Muscle of back (tissue), 11 donors: ENCODE measurements around the gene CMPK1. TPM values are rescaled to one million over a fixed set of nuclear protein-coding genes. Genes with fewer than 3 reads are reported as not detected.
A peak's percentile ranks its signal among the peaks of the same experiment; 100 is the strongest.
"Not testable (repeated sequence)": the region's sequence is repeated elsewhere in the genome, so short reads cannot be mapped to it uniquely, and the experiment has no call there.

Source experiments
- DNase-seq, 3 donors: peaks; one replicate each; pipeline versions ENCODE4 v3.0.0 to v3.0.0-alpha.2; 2013
- polyA plus RNA-seq, 10 donors: library from polyadenylated mRNA; unstranded; fragments of 120-200 nt; gene quantifications; one replicate each; pipeline ENCODE4 v1.2.1, GENCODE V29; 2013; ENCODE audit not compliant: insufficient read length in 10 of 10

The CMPK1 gene
- polyA plus RNA-seq, 10 donors = 58.8 to 77.3 (median 70.8) TPM

- DNase-seq = no peak
Measured at GRCh38 chr1:47334765-47335435, 1.3 kb downstream of the CMPK1 start.

GRCh38 chr1:47337350-47337749 lies 3.8 kb downstream of the CMPK1 start:
- no peak for DNase-seq

- no peak for DNase-seq
Measured at GRCh38 chr1:47338249-47339077, 4.9 kb downstream of the CMPK1 start.

GRCh38 chr1:47340227-47340626 lies 6.6 kb downstream of the CMPK1 start:
- DNase-seq = no peak

GRCh38 chr1:47346979-47347378 lies 13.4 kb downstream of the CMPK1 start:
- not testable (repeated sequence) for DNase-seq

GRCh38 chr1:47347735-47348134 lies 14.1 kb downstream of the CMPK1 start:
- no peak for DNase-seq

- DNase-seq = no peak
Measured at GRCh38 chr1:47348246-47348645, 14.7 kb downstream of the CMPK1 start.

- no peak for DNase-seq
Measured at GRCh38 chr1:47351305-47351704, 17.7 kb downstream of the CMPK1 start.

GRCh38 chr1:47361380-47361779 lies 27.8 kb downstream of the CMPK1 start:
- no peak for DNase-seq

GRCh38 chr1:47362828-47363227 lies 29.2 kb downstream of the CMPK1 start:
- DNase-seq = peak in 1 of 3 donors; percentile 8

GRCh38 chr1:47367651-47368050 lies 34.1 kb downstream of the CMPK1 start:
- no peak for DNase-seq

GRCh38 chr1:47371016-47371517 lies 37.5 kb downstream of the CMPK1 start:
- no peak for DNase-seq

GRCh38 chr1:47374501-47374900 lies 40.9 kb downstream of the CMPK1 start:
- no peak for DNase-seq

GRCh38 chr1:47378147-47378546 lies 44.6 kb downstream of the CMPK1 start:
- DNase-seq = no peak

- DNase-seq = no peak
Measured at GRCh38 chr1:47380699-47381098, 47.1 kb downstream of the CMPK1 start.

GRCh38 chr1:47382399-47382983 lies 48.9 kb downstream of the CMPK1 start:
- DNase-seq = no peak

GRCh38 chr1:47384083-47384482 lies 50.5 kb downstream of the CMPK1 start:
- no peak for DNase-seq

- no peak for DNase-seq
Measured at GRCh38 chr1:47385020-47385419, 51.4 kb downstream of the CMPK1 start.

GRCh38 chr1:47386268-47386667 lies 52.7 kb downstream of the CMPK1 start:
- DNase-seq = no peak

- DNase-seq = peak; percentile 17 to 83 (median 42)
Measured at GRCh38 chr1:47388030-47388890, 54.7 kb downstream of the CMPK1 start.

GRCh38 chr1:47388891-47389238 lies 55.3 kb downstream of the CMPK1 start:
- DNase-seq = peak; percentile 27 to 81 (median 53)

GRCh38 chr1:47389731-47390130 lies 56.1 kb downstream of the CMPK1 start:
- DNase-seq = no peak
